ENCODE measurements around the gene CCDC50.

GRCh38 chr3:191368755-191369615, 39.8 kb downstream of the CCDC50 start:
- TF ChIP-seq CTCF (IDR thresholded peaks at IDR 0.05) = no peak
- no peak for TF ChIP-seq POLR2A (IDR thresholded peaks at IDR 0.05)
